ENCODE measurements around the gene ZAR1L.

GRCh38 chr13:32272021-32272683, 43.0 kb downstream of the ZAR1L start:
- TF ChIP-seq CTCF (conservative IDR thresholded peaks at IDR 0.05; ENCODE audit: low read length) (no peak), EZH2phosphoT487 (IDR thresholded peaks at IDR 0.05; ENCODE audit: borderline replicate concordance) (no peak)

Data from Loucy (cell line).